Measurements from ENCODE around the gene OSBPL10.

DNA sequence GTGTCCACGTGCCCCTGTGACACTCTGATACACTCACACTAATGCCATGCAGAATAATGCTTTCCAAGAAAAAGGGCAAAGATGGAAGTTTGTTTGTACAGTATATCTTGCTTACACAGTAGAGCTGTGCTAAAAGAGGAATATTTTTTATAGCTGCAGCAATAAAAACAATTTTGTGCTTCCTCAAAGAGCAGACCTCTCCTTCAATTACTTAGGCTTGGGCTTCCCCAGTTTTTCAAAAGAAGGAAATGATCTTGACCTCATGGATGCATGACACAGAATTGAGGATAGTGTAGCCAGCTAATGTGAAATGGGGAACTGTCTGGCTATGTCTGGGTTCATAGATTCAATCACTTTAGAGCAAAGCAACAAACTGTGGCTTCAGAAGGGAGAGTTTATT is 310.9 kb downstream of the OSBPL10 start:
- TF ChIP-seq CTCF (IDR thresholded peaks at IDR 0.05; ENCODE audit: control extremely low read depth in 1 of 3, insufficient read depth in 1 of 3, low read depth in 1 of 3, low read length in 3 of 3), result no peak
- no peak for TF ChIP-seq NANOG (IDR thresholded peaks at IDR 0.05; ENCODE audit: insufficient read depth, low read depth, low read length, poor library complexity, severe bottlenecking)
